ENCODE results near the gene OTULIN.

The OTULIN gene

DNA sequence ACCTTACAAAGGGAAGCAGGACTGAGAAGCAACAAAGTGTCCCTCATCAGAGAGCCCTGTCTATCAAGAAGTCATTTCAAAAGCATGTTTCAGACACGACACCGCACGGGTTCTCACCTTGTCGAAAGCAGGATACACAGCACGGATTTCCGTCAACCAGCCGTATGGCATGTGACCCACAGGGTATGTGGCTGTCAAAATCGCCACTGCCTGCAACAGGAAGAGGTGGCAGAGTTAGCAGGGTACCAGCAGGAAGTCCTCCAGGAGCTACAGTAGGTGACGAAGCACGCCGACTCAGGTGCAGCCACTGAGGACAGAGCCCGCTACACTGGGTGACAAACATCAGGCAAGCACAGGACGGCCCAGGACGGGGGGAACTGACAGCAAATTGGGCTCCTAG, 81.2 kb downstream of the OTULIN start:
- peaks cover 48 to 87% (median 60%) of the 10 kb centered on the region in 3 donors for H3K36me3 ChIP-seq
- no peak overlapping the region for H3K4me3 ChIP-seq
- no peak overlapping the region for H3K27ac ChIP-seq
- intact Hi-C loops (cut with DNase I; ENCODE audit: low total_unique reads) = no loop called here
- no peak for DNase-seq
- TF ChIP-seq, protein P1, sequence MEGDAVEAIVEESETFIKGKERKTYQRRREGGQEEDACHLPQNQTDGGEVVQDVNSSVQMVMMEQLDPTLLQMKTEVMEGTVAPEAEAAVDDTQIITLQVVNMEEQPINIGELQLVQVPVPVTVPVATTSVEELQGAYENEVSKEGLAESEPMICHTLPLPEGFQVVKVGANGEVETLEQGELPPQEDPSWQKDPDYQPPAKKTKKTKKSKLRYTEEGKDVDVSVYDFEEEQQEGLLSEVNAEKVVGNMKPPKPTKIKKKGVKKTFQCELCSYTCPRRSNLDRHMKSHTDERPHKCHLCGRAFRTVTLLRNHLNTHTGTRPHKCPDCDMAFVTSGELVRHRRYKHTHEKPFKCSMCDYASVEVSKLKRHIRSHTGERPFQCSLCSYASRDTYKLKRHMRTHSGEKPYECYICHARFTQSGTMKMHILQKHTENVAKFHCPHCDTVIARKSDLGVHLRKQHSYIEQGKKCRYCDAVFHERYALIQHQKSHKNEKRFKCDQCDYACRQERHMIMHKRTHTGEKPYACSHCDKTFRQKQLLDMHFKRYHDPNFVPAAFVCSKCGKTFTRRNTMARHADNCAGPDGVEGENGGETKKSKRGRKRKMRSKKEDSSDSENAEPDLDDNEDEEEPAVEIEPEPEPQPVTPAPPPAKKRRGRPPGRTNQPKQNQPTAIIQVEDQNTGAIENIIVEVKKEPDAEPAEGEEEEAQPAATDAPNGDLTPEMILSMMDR (IDR thresholded peaks at IDR 0.05) = no peak
- peaks cover 0 to 26% (median 3%) of the 10 kb centered on the region in 4 donors for H3K4me1 ChIP-seq
- no peaks in the 10 kb centered on the region for H3K27me3 ChIP-seq
- H3K9me3 ChIP-seq = no peaks in the 10 kb centered on the region

DNA sequence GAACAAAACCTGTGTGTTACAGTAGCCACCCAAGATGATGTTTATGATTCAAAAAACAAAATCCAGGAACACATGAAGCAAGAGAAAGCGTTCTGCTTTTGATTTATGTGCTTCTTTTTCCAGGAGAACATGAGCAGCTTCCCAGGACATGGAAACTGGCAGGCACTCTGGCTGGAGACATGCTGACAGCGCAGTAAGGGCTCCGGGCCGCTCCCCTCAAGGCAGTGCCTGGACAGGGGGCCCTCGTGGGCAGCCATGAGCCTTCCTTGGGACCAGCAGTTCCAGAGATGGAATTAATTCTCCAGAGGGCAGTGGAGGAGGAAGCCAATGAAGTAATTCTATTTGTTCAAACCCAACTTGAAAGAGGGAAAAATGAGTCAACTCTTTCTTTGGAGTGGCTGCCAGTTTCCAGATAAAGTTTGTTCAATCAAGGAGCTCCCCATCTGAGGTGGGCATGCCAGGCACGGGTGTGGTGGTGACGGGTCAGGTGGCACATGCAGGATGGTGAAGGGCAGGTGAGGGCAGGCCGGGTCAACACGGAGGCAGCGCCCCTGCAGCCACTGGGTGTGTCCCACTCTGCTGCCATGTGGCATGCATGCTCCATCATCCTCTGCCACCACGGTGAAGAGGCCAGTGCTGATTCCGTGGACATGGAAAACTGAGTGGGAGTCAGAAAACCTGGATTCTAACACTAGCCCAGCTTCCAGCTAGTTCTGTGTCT, 83.8 kb downstream of the OTULIN start:
- intact Hi-C loops (cut with DNase I; ENCODE audit: low total_unique reads) = no loop called here
- Histone ChIP-seq H3K4me1 (peaks cover 0 to 22% (median 3%) of the 10 kb centered on the region in 4 donors), H3K36me3 (peaks cover 41 to 81% (median 61%) of the 10 kb centered on the region in 3 donors), H3K27ac (peak overlapping the region; percentile 3 to 47), H3K9me3 (no peaks in the 10 kb centered on the region), H3K27me3 (no peaks in the 10 kb centered on the region), H3K4me3 (no peak overlapping the region)
- TF ChIP-seq, protein P1 (IDR thresholded peaks at IDR 0.05) = no peak
- peak; percentile 54 to 86 for DNase-seq

Measured in tibial artery (tissue), 4 donors.